GM12891 (cell line): ENCODE data around the gene APCDD1.
"Not testable (repeated sequence)": the region's sequence is repeated elsewhere in the genome, so short reads cannot be mapped to it uniquely, and the experiment has no call there.

Experiments used
- DNase-seq: peaks from one replicate; pipeline ENCODE4 v3.0.0; 2011; ENCODE audit warnings: low spot score; ENCODE audit not compliant: insufficient read length
- FAIRE-seq: peaks from 2 replicates; lab custom pipeline; 2011; peaks lifted over from hg19 to GRCh38; lab: Jason Lieb, UNC
- PAX5 ChIP-seq: IDR thresholded peaks from 2 replicates; pipeline ENCODE4 v1.6.1; 2011; ENCODE audit warnings: low read length, moderate library complexity, mild to moderate bottlenecking; ENCODE audit not compliant: insufficient read depth, severe bottlenecking
- POLR2A ChIP-seq: IDR thresholded peaks from 2 replicates; pipeline ENCODE4 v1.6.1; 2011; ENCODE audit warnings: low read depth, low read length, control low read depth
- POLR2AphosphoS5 ChIP-seq: IDR thresholded peaks from 2 replicates; pipeline ENCODE4 v1.6.1; 2011; ENCODE audit warnings: low read depth, low read length, control low read depth
- POU2F2 ChIP-seq: IDR thresholded peaks from 2 replicates; pipeline ENCODE4 v1.6.1; 2011; ENCODE audit warnings: low read depth, mild to moderate bottlenecking, control low read depth, low read length, moderate library complexity
- SPI1 ChIP-seq: IDR thresholded peaks from 2 replicates; pipeline ENCODE4 v1.6.1; 2011; ENCODE audit warnings: low read depth, low read length, control low read depth
- TAF1 ChIP-seq: IDR thresholded peaks from 2 replicates; pipeline ENCODE4 v1.6.1; 2011; ENCODE audit warnings: low read depth, low read length, control low read depth

APCDD1 gene

DNA sequence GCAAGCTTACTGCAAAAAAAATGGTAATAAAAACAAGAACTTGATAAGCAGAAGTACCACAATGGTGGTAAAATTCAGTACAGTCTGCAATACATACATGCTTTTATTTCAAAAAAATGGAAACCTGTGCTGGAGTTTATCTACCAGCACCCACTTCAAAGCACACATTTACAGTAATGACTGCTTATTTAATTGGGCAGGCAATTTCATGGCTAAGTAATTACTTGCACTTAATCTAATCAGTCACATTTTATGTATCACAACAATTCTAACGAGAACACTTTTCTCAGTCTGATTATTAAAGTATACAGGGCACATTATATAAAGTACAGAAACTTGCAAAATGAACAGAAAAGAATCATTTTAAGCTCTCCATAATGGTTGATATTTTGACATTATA lies 5.2 kb downstream of the APCDD1 start:
- no peak for TF ChIP-seq TAF1
- no peak for TF ChIP-seq SPI1
- TF ChIP-seq POU2F2 = no peak
- TF ChIP-seq POLR2A = no peak
- no peak for TF ChIP-seq POLR2AphosphoS5
- DNase-seq (no peak), FAIRE-seq (no peak)

DNA sequence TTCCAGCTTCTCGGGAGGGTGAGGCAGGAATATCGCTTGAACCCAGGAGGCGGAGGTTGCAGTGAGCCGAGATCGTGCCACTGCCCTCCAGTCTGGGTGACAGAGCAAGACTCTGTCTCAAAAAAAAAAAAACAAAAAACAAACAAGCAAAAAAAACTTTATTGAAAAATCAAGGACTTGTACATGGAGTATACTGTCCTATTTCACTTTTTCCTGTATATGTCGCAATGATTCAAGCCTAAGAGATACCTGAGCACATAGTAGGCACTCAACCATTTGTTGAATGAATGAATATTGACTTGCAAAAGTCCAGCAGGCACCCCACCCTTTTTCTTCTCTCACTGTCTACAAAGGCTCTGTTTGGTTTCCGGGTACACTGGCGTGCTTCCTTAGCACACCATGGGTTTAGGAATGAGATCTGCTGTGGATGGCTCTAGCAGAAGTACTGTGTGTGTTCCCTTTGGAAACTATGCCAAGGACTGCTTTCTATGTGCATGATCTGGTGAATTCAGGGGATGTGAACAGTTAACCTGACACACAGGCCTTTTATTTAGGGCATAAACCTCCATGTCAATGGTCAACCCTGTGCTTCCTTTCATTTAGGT lies 6.1 kb downstream of the APCDD1 start:
- DNase-seq = no peak
- TF ChIP-seq TAF1 = no peak
- TF ChIP-seq POLR2A = no peak
- TF ChIP-seq POU2F2 = no peak
- TF ChIP-seq SPI1 = no peak
- no peak for TF ChIP-seq POLR2AphosphoS5
- TF ChIP-seq PAX5 = no peak
- no peak for FAIRE-seq

DNA sequence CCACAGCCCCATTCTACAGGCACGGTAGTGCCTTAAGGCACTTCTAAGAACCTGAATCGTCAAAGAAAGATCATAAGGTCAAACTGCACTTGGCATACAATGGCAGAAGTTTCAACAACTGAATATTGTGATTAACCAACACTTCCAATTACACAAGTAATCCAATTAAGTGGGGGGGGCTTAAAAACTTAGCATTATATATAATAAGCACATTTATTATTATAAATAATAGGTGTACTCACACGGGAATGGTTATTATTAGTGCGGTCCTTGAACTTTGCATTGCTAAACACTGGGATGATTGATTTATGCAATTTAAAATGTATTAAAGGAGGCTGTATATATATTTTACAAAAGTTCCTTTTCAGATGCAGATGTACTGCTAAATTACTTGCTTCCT lies 7.6 kb downstream of the APCDD1 start:
- TF ChIP-seq TAF1 (no peak), POLR2A (no peak), POLR2AphosphoS5 (no peak), PAX5 (no peak), SPI1 (no peak)
- FAIRE-seq (no peak), DNase-seq (no peak)

DNA sequence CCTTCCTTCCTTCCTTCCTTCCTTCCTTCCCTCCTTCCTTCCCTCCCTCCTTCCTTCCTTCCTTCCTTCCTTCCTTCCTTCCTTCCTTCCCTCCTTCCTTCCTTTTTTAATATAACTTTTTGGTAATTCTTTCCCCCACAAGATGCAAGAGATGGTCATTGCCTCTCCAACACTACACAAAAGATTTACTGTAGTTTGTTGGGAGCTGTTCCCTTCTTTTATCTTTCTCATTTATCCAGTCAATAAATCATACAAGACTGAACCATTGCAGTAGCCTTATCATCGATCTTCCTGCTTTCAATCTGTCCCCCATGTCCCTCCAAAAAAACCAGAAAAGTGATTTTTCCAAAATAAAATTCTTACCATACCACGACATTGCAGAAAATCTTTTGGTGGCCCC lies 8.2 kb downstream of the APCDD1 start:
- no peak for FAIRE-seq
- TF ChIP-seq PAX5 (no peak), POLR2AphosphoS5 (no peak), POLR2A (no peak), TAF1 (no peak), SPI1 (no peak), POU2F2 (no peak)
- no peak for DNase-seq

DNA sequence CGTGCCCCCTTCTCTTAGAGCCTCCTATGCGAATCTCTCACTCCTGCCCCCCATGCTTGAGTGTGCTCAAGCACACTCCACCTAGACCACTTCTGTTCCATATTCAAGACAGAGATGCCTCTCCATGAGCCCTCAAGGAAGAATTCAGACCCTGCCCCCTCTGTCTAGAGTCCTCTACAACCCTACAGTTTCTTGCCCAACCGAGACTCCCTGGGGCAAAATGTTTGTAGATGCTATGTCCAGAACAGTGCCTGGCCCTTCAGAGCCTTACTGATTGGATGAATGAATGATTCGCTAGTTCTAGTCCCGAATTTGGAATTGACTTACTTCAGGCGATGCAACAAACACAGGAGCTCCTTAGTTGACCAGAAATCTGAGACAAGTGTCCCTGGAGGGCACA lies 8.7 kb downstream of the APCDD1 start:
- DNase-seq = no peak
- no peak for TF ChIP-seq POLR2A
- no peak for TF ChIP-seq POLR2AphosphoS5
- TF ChIP-seq TAF1 = no peak
- no peak for TF ChIP-seq PAX5
- no peak for TF ChIP-seq SPI1
- TF ChIP-seq POU2F2 = no peak
- FAIRE-seq = no peak

DNA sequence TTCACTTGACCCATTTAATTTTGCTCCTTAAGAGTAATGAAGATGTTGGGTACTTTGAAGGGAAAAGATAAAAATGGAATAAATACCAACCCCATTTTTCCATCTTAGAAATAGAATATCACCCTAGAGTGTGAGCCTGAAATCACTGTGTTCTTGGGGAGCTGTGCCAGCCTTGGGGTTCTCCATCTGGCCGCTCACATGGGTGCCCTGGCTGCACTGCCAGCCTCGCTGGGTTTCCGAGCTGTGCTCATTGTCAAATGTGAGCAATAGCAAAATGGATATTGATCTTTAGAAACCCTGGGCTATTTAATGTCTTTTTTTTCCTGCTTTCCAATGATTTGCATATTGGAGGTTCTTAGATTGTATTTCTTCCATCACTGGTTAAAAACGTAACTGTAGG lies 9.3 kb downstream of the APCDD1 start:
- no peak for DNase-seq

DNA sequence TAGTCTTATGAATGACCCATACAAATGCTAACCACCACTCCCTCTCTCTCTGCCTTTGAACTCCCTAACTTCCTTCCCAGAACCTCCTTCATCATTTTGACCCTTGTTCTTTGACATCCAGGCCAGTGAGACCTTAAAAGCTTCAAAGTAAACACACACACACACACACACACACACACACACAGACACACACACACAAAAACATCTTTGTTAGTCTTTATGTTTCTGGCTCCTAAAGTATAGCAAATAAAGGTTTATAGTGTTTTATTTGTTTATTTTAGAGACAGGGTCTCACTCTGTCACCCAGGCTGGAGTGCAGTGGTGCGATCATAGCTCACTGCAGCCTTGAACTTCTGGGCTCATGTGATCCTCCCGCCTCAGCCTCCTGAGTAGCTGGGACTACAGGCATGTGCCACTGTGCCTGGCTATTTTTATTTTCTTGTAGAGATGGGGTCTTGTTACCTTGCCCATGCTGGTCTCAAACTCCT lies 9.8 kb downstream of the APCDD1 start:
- DNase-seq, FAIRE-seq: not testable (repeated sequence)

More for the DNA sequence above, 9.3 kb downstream of the APCDD1 start:
- no peak for TF ChIP-seq PAX5
- FAIRE-seq = no peak

DNA sequence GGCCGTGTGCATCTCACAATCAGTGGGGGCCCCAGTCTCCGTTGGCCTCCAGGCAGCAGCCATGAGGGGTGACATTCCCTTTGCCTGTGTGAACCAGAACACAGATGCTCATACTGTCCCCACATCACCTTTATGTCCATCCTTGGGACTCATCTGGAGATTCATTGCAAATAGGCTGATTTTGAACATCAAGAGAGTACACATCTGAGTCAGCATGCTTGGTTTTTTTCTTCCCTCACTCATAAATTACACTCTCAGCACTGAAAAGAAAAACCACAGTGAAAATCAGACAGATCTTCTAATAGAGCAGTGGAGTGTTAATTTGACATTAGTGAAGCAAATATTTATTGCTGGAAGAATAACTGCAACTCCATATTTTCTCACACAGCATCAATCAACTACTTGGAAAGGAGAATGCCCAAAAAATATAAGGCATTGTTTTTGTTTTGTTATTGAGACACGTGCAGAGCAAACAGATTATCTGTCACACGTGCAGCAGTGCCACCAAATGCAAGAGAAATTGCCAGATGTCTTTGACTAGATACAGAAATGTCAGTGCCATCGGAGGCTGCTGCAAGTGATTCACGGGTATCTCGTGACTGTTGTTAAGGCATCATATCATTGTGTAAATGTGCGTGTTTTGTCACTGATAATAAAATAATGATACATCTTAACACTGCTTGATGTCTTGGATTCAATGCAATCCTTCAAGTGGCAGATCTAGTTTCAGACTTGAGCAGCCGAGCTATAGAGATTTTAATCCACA lies 10.9 kb downstream of the APCDD1 start:
- FAIRE-seq = no peak
- no peak for DNase-seq
- TF ChIP-seq PAX5 = no peak
- no peak for TF ChIP-seq POU2F2
- no peak for TF ChIP-seq POLR2A
- no peak for TF ChIP-seq TAF1
- no peak for TF ChIP-seq SPI1
- no peak for TF ChIP-seq POLR2AphosphoS5

DNA sequence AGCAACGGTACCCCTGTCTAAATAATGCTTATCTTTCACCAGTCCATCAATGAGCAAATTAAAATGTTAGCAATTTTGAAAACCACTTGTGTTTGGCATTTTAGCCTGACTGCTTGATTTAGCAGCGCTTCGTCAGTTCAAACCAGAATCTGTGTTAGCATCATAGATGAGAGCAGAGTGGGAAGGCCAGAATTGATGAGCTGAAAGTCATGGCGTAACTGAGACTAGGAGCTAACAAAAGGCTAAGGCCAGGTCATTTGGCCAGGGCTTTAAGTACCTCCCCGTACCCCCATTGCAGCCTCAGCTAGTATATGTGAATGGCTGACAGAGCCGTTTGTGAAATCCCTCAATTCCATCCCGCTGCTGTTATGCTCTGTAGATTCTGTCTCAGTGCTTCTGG lies 16.0 kb downstream of the APCDD1 start:
- no peak for FAIRE-seq
- DNase-seq = no peak
- TF ChIP-seq POLR2AphosphoS5 (no peak), SPI1 (no peak), TAF1 (no peak), PAX5 (no peak), POLR2A (no peak), POU2F2 (no peak)

DNA sequence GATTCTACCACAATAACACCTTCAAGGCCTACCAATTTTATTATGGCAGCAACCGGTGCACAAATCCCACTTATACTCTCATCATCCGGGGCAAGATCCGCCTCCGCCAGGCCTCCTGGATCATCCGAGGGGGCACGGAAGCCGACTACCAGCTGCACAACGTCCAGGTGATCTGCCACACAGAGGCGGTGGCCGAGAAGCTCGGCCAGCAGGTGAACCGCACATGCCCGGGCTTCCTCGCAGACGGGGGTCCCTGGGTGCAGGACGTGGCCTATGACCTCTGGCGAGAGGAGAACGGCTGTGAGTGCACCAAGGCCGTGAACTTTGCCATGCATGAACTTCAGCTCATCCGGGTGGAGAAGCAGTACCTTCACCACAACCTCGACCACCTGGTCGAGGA lies 17.1 kb downstream of the APCDD1 start:
- TF ChIP-seq POLR2AphosphoS5 (no peak), TAF1 (no peak), POLR2A (no peak), POU2F2 (no peak), PAX5 (no peak), SPI1 (no peak)
- FAIRE-seq = no peak
- DNase-seq = no peak
